Breast epithelium (tissue), 3 donors: ENCODE results near the gene NET1.
A peak's percentile ranks its signal among the peaks of the same experiment; 100 is the strongest.

Experiments used
- CTCF ChIP-seq, 3 donors: fragments of 450-650 bp; IDR thresholded peaks; one replicate each; pipeline ENCODE4 v1.5.1; 2016 to 2017; ENCODE audit warnings: antibody characterized with exemption in 3 of 3, mild to moderate bottlenecking in 3 of 3, moderate library complexity in 3 of 3
- POLR2A ChIP-seq: fragments of 450-650 bp; IDR thresholded peaks from one replicate; pipeline ENCODE4 v1.6.1; 2016; ENCODE audit warnings: antibody characterized with exemption, mild to moderate bottlenecking, moderate library complexity
- POLR2AphosphoS5 ChIP-seq, 3 donors: sonication (generic); formaldehyde crosslinking; IDR thresholded peaks; one replicate each; pipeline ENCODE4 v1.6.1; 2017; ENCODE audit warnings: antibody characterized with exemption in 3 of 3

- no peak for TF ChIP-seq CTCF (IDR thresholded peaks at IDR 0.05)
- no peak for TF ChIP-seq POLR2A
- TF ChIP-seq POLR2AphosphoS5 (IDR thresholded peaks at IDR 0.05), result peak in 2 of 3 donors; percentile 39 to 44
Measured at GRCh38 chr10:5466451-5467206, 54.3 kb downstream of the NET1 start.
